Measurements from ENCODE around the gene PEMT. TPM values are rescaled to one million over a fixed set of nuclear protein-coding genes. Genes with fewer than 3 reads are reported as not detected.

PEMT gene
- total RNA-seq, 1 experiment from 2014 or later: 53.1 TPM

- TF ChIP-seq ZNF425 (CRISPR knock-in tag; conservative IDR thresholded peaks at IDR 0.05): no peak
- no peak for TF ChIP-seq ZNF396 (CRISPR knock-in tag; IDR thresholded peaks at IDR 0.05; ENCODE audit: borderline replicate concordance)
- no peak for TF ChIP-seq USF2 (CRISPR knock-in tag; IDR thresholded peaks at IDR 0.05)
Observed at GRCh38 chr17:17474341-17474740, 117.2 kb downstream of the PEMT start (continued).

DNA sequence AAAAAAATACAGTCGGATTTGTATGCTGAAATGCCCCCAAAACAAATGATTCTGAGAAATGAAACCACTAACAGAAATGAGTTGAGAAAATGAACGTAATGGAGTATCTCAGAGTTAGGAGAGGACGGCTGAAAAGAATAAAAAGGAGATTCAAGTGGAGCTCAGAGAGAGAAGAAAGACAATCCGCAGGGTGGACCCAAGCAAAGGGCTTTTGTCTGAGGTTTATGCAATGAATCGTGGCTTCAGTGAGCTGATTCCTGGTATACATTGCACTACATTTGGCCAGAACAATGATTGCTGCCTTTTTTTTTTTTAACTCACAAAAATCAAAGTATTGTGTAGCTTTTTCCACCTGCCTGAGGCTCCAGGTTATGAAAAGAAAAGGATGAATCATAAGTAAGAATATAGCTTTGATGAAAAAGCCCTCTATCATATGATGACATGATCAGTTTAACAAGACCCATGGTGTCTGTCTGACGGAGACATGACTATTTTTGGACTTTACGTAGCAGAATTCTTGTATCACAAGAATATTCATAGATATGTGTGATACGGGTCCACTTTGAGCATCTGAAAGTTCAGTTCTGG, 119.1 kb downstream of the PEMT start:
- Mint-ChIP-seq H3K27me3 (ENCODE audit: low read depth) (peaks cover 13% of the 10 kb centered on the region), H3K4me3 (no peak overlapping the region), H3K36me3 (no peaks in the 10 kb centered on the region), H3K9me3 (no peaks in the 10 kb centered on the region), H3K27ac (no peak overlapping the region), H3K4me1 (peaks cover 3% of the 10 kb centered on the region)
- no peak for TF ChIP-seq NFYB (CRISPR knock-in tag; conservative IDR thresholded peaks at IDR 0.05; ENCODE audit: low read depth)
- TF ChIP-seq TCF7 (CRISPR knock-in tag; IDR thresholded peaks at IDR 0.05; ENCODE audit: low read depth): no peak
- no peak for TF ChIP-seq MXD4 (CRISPR knock-in tag; IDR thresholded peaks at IDR 0.05; ENCODE audit: borderline replicate concordance)
- TF ChIP-seq SMAD4 (CRISPR knock-in tag; IDR thresholded peaks at IDR 0.05): no peak
- no peak for TF ChIP-seq AFF4 (CRISPR knock-in tag; IDR thresholded peaks at IDR 0.05; ENCODE audit: borderline replicate concordance)
- ChIA-PET CTCF (interaction anchor here (0.6 to 1.8 kb wide), 4 partner anchors 24 to 258 kb away, joined by 3 to 5 read pairs (median 4); partner anchors contain the start of gene RASD1), POLR2A (no interaction called here)
- ATAC-seq (no peak), DNase-seq (ENCODE audit: low spot score) (no peak)

- no peak for ATAC-seq
- no peak overlapping the region for H3K27ac Mint-ChIP-seq
- POLR2A ChIA-PET: no interaction called here
- no peaks in the 10 kb centered on the region for H3K36me3 Mint-ChIP-seq
- peaks cover 13% of the 10 kb centered on the region for H3K27me3 Mint-ChIP-seq (ENCODE audit: low read depth)
- H3K9me3 Mint-ChIP-seq: no peaks in the 10 kb centered on the region
- no peak for DNase-seq (ENCODE audit: low spot score)
- no peak overlapping the region for H3K4me3 Mint-ChIP-seq
- CTCF ChIA-PET: interaction anchor here (1.1 kb wide), 1 partner anchor 27 kb away, joined by 3 read pairs; no protein-coding TSS in a partner anchor
- no peaks in the 10 kb centered on the region for H3K4me1 Mint-ChIP-seq
- TF ChIP-seq SMAD3 (CRISPR knock-in tag; IDR thresholded peaks at IDR 0.05; ENCODE audit: borderline replicate concordance) (no peak), ZBTB43 (CRISPR knock-in tag; IDR thresholded peaks at IDR 0.05) (no peak), JAZF1 (CRISPR knock-in tag; IDR thresholded peaks at IDR 0.05) (no peak), ZBTB21 (CRISPR knock-in tag; IDR thresholded peaks at IDR 0.05; ENCODE audit: borderline replicate concordance) (no peak), ESRRA (CRISPR knock-in tag; IDR thresholded peaks at IDR 0.05; ENCODE audit: borderline replicate concordance) (no peak), HMGXB4 (CRISPR knock-in tag; IDR thresholded peaks at IDR 0.05) (no peak), ATF1 (CRISPR knock-in tag; IDR thresholded peaks at IDR 0.05) (no peak), ZNF219 (CRISPR knock-in tag; IDR thresholded peaks at IDR 0.05; ENCODE audit: borderline replicate concordance) (no peak), CREB1 (CRISPR knock-in tag; IDR thresholded peaks at IDR 0.05) (no peak), ZNF121 (CRISPR knock-in tag; IDR thresholded peaks at IDR 0.05) (no peak), ZNF396 (CRISPR knock-in tag; IDR thresholded peaks at IDR 0.05; ENCODE audit: borderline replicate concordance) (no peak), ZNF671 (CRISPR knock-in tag; IDR thresholded peaks at IDR 0.05) (no peak)
- TF ChIP-seq, protein P1, sequence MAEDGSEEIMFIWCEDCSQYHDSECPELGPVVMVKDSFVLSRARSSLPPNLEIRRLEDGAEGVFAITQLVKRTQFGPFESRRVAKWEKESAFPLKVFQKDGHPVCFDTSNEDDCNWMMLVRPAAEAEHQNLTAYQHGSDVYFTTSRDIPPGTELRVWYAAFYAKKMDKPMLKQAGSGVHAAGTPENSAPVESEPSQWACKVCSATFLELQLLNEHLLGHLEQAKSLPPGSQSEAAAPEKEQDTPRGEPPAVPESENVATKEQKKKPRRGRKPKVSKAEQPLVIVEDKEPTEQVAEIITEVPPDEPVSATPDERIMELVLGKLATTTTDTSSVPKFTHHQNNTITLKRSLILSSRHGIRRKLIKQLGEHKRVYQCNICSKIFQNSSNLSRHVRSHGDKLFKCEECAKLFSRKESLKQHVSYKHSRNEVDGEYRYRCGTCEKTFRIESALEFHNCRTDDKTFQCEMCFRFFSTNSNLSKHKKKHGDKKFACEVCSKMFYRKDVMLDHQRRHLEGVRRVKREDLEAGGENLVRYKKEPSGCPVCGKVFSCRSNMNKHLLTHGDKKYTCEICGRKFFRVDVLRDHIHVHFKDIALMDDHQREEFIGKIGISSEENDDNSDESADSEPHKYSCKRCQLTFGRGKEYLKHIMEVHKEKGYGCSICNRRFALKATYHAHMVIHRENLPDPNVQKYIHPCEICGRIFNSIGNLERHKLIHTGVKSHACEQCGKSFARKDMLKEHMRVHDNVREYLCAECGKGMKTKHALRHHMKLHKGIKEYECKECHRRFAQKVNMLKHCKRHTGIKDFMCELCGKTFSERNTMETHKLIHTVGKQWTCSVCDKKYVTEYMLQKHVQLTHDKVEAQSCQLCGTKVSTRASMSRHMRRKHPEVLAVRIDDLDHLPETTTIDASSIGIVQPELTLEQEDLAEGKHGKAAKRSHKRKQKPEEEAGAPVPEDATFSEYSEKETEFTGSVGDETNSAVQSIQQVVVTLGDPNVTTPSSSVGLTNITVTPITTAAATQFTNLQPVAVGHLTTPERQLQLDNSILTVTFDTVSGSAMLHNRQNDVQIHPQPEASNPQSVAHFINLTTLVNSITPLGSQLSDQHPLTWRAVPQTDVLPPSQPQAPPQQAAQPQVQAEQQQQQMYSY (CRISPR knock-in tag; IDR thresholded peaks at IDR 0.05): no peak
Observed at GRCh38 chr17:17469996-17470395, 121.5 kb downstream of the PEMT start.

All from WTC11 (cell line).